K562 (cell line): Measurements from ENCODE around the gene NUP43. TPM values are rescaled to one million over a fixed set of nuclear protein-coding genes. Genes with fewer than 3 reads are reported as not detected.

Experiments
- ARNT ChIP-seq, 2 experiments: fragments of 450-650 bp; IDR thresholded peaks; 2 replicates each; pipeline ENCODE4 v1.6.1; 2016; ENCODE audit warnings: mild to moderate bottlenecking in 1 of 2
- DPF2 ChIP-seq: fragments of 450-650 bp; IDR thresholded peaks from 2 replicates; pipeline ENCODE4 v1.6.1; 2016
- ELF4 ChIP-seq: fragments of 450-650 bp; formaldehyde crosslinking; IDR thresholded peaks from 2 replicates; pipeline ENCODE4 v1.4.0; 2022; ENCODE audit warnings: missing genetic modification characterization
- FOS ChIP-seq: IDR thresholded peaks from 3 replicates; pipeline ENCODE4 v1.6.1; 2011; ENCODE audit not compliant: insufficient read length; ENCODE audit errors: extremely low read depth
- GABPB2 ChIP-seq: fragments of 250-450 bp; sonication (Bioruptor Pico); conservative IDR thresholded peaks from 2 replicates; pipeline ENCODE4 v1.5.1; 2021; ENCODE audit warnings: mild to moderate bottlenecking
- GATAD2A ChIP-seq: fragments of 450-650 bp; IDR thresholded peaks from 2 replicates; pipeline ENCODE4 v1.6.1; 2017
- HDAC6 ChIP-seq: IDR thresholded peaks from 2 replicates; pipeline ENCODE4 v1.6.1; 2012; ENCODE audit warnings: low read depth, mild to moderate bottlenecking, control low read depth, inconsistent platforms, low read length, moderate library complexity
- HIVEP1 ChIP-seq: fragments of 250-450 bp; sonication (Bioruptor Pico); IDR thresholded peaks from 2 replicates; pipeline ENCODE4 v1.4.0; 2020; ENCODE audit warnings: mild to moderate bottlenecking
- HNRNPL ChIP-seq: fragments of 200-400 bp; formaldehyde crosslinking; IDR thresholded peaks from 2 replicates; pipeline ENCODE4 v1.6.1; 2017; ENCODE audit warnings: low read depth, mild to moderate bottlenecking, low read length
- KLF10 ChIP-seq: fragments of 250-450 bp; sonication (Bioruptor Pico); IDR thresholded peaks from 2 replicates; pipeline ENCODE4 v1.6.1; 2021; ENCODE audit warnings: matching md5 sums
- MBD1 ChIP-seq: fragments of 250-450 bp; sonication (Bioruptor Pico); IDR thresholded peaks from 2 replicates; pipeline ENCODE4 v1.8.0; 2022; ENCODE audit warnings: inconsistent platforms
- MNT ChIP-seq, 2 experiments: fragments of 450-650 bp; conservative IDR thresholded peaks; 2 replicates each; pipeline ENCODE4 v1.6.1; 2017; ENCODE audit warnings: mild to moderate bottlenecking in 2 of 2, moderate library complexity in 2 of 2
- NONO ChIP-seq, 2 experiments: fragments of 200-400 bp in 1 of 2; fragments of 450-650 bp in 1 of 2; formaldehyde crosslinking in 1 of 2; IDR thresholded peaks; 2 replicates each; pipeline ENCODE4 v1.6.1; 2017; ENCODE audit warnings: low read depth in 2 of 2, mild to moderate bottlenecking in 2 of 2, moderate library complexity in 2 of 2, low read length in 1 of 2
- RBM22 ChIP-seq: fragments of 200-400 bp; formaldehyde crosslinking; IDR thresholded peaks from 2 replicates; pipeline ENCODE4 v1.6.1; 2018; ENCODE audit warnings: low read length, low read depth; ENCODE audit not compliant: poor library complexity, severe bottlenecking
- SIX5 ChIP-seq, 2 experiments: IDR thresholded peaks; 2 replicates each; pipeline ENCODE4 v1.6.1; 2011; ENCODE audit warnings: low read length in 2 of 2, borderline replicate concordance in 1 of 2, low read depth in 1 of 2, mild to moderate bottlenecking in 1 of 2, moderate library complexity in 1 of 2; ENCODE audit not compliant: insufficient read depth in 1 of 2
- TEAD4 ChIP-seq, 2 experiments: sonication (generic) in 1 of 2; formaldehyde crosslinking in 1 of 2; IDR thresholded peaks; 2 replicates each; pipeline versions ENCODE4 v1.6.1 to v1.8.0; 2012 to 2022; ENCODE audit warnings: borderline replicate concordance in 1 of 2, inconsistent platforms in 1 of 2, low read length in 1 of 2, mild to moderate bottlenecking in 1 of 2, missing genetic modification reagents in 1 of 2
- WHSC1 ChIP-seq: IDR thresholded peaks from one replicate; pipeline ENCODE4 v1.6.1; 2012; ENCODE audit warnings: low read length, control low read depth, inconsistent platforms
- ZC3H4 ChIP-seq: sonication (generic); formaldehyde crosslinking; IDR thresholded peaks from 2 replicates; pipeline ENCODE4 v1.9.0; 2021; ENCODE audit warnings: missing genetic modification reagents, borderline replicate concordance
- ZNF184 ChIP-seq: sonication (generic); formaldehyde crosslinking; IDR thresholded peaks from 2 replicates; pipeline ENCODE4 v1.5.0; 2020; ENCODE audit warnings: missing genetic modification reagents
- ZNF75A ChIP-seq: fragments of 450-650 bp; formaldehyde crosslinking; IDR thresholded peaks from 2 replicates; pipeline ENCODE4 v1.4.0; 2020; ENCODE audit warnings: mild to moderate bottlenecking
- polyA plus RNA-seq, 8 experiments: library from polyadenylated mRNA; depleted of rRNA in 4 of 8; stranded (reverse) in 5 of 8; unstranded in 3 of 8; fragments of >200 nt; fragmentation: Nextera tagmentation in 2 of 8; fragmentation: Illumina TruSeq in 1 of 8; extraction: Ambion mirVana in 2 of 8; extraction: Trizol in 1 of 8; gene quantifications; 2 replicates each; pipeline versions ENCODE4 v1.2.1 to v1.2.3, GENCODE V29; 2011 to 2014; ENCODE audit warnings: inconsistent platforms in 1 of 8, missing spikeins in 1 of 8
- total RNA-seq, 7 experiments: library from RNA; depleted of rRNA in 6 of 7; stranded (reverse); fragments of >200 nt in 6 of 7; fragmentation: Illumina TruSeq in 2 of 7; extraction: Trizol in 2 of 7; gene quantifications; 2 replicates each; pipeline versions ENCODE4 v1.2.1 to v1.2.3, GENCODE V29; 2011 to 2021; ENCODE audit warnings: low replicate concordance in 1 of 7
- TF ChIP-seq, protein P1 (sequence below): fragments of 250-450 bp; sonication (Bioruptor Pico); IDR thresholded peaks from 2 replicates; pipeline ENCODE4 v1.5.0; 2021
- TF ChIP-seq, protein P2 (sequence below): conservative IDR thresholded peaks from 2 replicates; pipeline ENCODE4 v1.6.1; 2011; ENCODE audit warnings: low read depth, mild to moderate bottlenecking, low read length; ENCODE audit not compliant: control insufficient read depth
- TF ChIP-seq, protein P3 (sequence below): sonication (generic); formaldehyde crosslinking; IDR thresholded peaks from 2 replicates; pipeline ENCODE4 v1.8.1; 2023; ENCODE audit warnings: mild to moderate bottlenecking, missing genetic modification reagents, moderate library complexity

NUP43 gene
- total and polyA plus RNA-seq, 9 of the 15 experiments (the other 6 are each of a cell fraction or from before 2014, with no cell fraction given) = 28.9 to 136 (median 67.4) TPM

DNA sequence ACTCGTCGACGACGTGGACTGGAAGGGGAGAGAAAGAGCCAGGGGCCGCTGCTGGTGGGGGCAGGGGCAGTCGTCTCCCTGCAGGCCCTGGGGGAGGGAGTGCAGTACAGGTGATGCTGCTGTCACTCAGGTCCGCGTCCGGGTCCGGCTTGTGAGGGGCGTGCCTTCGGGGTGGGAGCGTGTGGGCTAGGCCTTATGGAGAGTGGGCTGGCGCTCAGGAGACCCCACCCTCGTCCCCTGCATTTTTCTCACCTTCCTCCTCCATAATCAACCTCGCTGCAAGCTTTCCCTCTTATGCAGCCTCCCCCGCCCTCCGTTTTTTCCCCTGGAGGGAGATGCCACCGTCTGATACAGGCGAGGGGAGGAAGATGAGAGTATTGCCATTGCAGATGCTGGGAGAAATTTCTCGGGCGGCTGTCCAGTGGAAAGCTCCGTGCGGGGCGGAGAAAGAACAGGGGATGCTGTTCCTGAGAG, 3.8 kb upstream of the NUP43 start (continued):
- TF ChIP-seq HNRNPL = peak; percentile 55; the same call in 1 of the 2 replicates
- peak; percentile 27 for TF ChIP-seq RBM22
- TF ChIP-seq, protein P1, sequence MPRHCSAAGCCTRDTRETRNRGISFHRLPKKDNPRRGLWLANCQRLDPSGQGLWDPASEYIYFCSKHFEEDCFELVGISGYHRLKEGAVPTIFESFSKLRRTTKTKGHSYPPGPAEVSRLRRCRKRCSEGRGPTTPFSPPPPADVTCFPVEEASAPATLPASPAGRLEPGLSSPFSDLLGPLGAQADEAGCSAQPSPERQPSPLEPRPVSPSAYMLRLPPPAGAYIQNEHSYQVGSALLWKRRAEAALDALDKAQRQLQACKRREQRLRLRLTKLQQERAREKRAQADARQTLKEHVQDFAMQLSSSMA (CRISPR knock-in tag) = no peak
- TF ChIP-seq FOS = no peak
- no peak; the same call in 1 of the 2 replicates for TF ChIP-seq ZC3H4
- no peak for TF ChIP-seq MBD1 (CRISPR knock-in tag)
- no peak for TF ChIP-seq GABPB2 (CRISPR knock-in tag)
- no peak for TF ChIP-seq KLF10
- TF ChIP-seq NONO (IDR thresholded peaks at IDR 0.05; ENCODE audit: low read depth in 2 of 2, low read length in 1 of 2) = no peak
- TF ChIP-seq ARNT (IDR thresholded peaks at IDR 0.05) = no peak
- no peak; the same call in none of the 2 replicates for TF ChIP-seq DPF2
- TF ChIP-seq GATAD2A = no peak
- TF ChIP-seq TEAD4 (IDR thresholded peaks at IDR 0.05; ENCODE audit: low read length) = peak; percentile 49
- TF ChIP-seq TEAD4 (CRISPR knock-in tag; IDR thresholded peaks at IDR 0.05; ENCODE audit: borderline replicate concordance) = 0 out of 2 replicates have a peak, but pooled peaks have one; percentile 6
- no peak for TF ChIP-seq ZNF184 (CRISPR knock-in tag)
- no peak for TF ChIP-seq SIX5 (IDR thresholded peaks at IDR 0.05; ENCODE audit: borderline replicate concordance in 1 of 2, insufficient read depth in 1 of 2, low read depth in 1 of 2, low read length in 2 of 2)
- TF ChIP-seq HIVEP1 (CRISPR knock-in tag) = no peak
- peak in 1 of 2 experiments; percentile 78; a peak in 3 of 4 replicates for TF ChIP-seq MNT (conservative IDR thresholded peaks at IDR 0.05)
- no peak for TF ChIP-seq WHSC1
- TF ChIP-seq HDAC6 = no peak
- no peak for TF ChIP-seq ZNF75A (CRISPR knock-in tag)
- no peak for TF ChIP-seq ELF4 (CRISPR knock-in tag)
- TF ChIP-seq, protein P2, sequence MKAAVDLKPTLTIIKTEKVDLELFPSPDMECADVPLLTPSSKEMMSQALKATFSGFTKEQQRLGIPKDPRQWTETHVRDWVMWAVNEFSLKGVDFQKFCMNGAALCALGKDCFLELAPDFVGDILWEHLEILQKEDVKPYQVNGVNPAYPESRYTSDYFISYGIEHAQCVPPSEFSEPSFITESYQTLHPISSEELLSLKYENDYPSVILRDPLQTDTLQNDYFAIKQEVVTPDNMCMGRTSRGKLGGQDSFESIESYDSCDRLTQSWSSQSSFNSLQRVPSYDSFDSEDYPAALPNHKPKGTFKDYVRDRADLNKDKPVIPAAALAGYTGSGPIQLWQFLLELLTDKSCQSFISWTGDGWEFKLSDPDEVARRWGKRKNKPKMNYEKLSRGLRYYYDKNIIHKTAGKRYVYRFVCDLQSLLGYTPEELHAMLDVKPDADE = no peak
- TF ChIP-seq, protein P3, sequence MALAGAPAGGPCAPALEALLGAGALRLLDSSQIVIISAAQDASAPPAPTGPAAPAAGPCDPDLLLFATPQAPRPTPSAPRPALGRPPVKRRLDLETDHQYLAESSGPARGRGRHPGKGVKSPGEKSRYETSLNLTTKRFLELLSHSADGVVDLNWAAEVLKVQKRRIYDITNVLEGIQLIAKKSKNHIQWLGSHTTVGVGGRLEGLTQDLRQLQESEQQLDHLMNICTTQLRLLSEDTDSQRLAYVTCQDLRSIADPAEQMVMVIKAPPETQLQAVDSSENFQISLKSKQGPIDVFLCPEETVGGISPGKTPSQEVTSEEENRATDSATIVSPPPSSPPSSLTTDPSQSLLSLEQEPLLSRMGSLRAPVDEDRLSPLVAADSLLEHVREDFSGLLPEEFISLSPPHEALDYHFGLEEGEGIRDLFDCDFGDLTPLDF (CRISPR knock-in tag) = 0 out of 2 replicates have a peak, but pooled peaks have one; percentile 43
